ENCODE data around the gene BBX.
"Not testable (repeated sequence)": the region's sequence is repeated elsewhere in the genome, so short reads cannot be mapped to it uniquely, and the experiment has no call there.

Gene BBX

GRCh38 chr3:107685383-107685782, 162.6 kb downstream of the BBX start:
- no peak for DNase-seq (ENCODE audit: low read depth)

DNA sequence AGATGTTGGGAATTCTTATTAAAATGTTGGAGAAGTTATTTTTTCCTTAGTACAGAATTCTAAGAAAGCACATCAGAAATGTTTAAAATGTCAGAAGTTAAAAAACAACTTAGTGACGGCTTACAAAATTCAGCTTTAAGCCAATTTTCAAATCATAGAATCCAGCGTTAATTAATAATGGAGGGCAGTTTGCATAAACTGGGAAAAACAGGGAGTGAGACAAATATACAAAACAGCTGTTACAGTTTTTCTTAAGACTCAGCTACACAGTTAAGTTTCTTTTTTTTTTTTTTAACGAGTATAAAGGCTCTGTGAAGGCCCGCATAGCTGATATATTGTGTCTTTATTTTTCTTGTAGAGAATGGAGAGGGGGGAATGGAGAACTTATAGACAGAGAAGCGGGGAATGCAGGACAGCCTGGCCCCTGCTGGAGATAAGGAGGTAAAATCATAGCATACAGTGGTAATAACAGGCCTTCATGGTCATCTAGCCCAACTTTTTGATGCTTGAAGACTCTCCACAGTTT, 164.4 kb downstream of the BBX start:
- DNase-seq (ENCODE audit: low read depth): no peak

- no peak for DNase-seq (ENCODE audit: low read depth)
Observed at GRCh38 chr3:107689355-107689754, 166.6 kb downstream of the BBX start.

GRCh38 chr3:107690522-107691138, 167.9 kb downstream of the BBX start:
- no peak for DNase-seq (ENCODE audit: low read depth)

- DNase-seq (ENCODE audit: low read depth): not testable (repeated sequence)
Observed at GRCh38 chr3:107691984-107692383, 169.2 kb downstream of the BBX start.

DNA sequence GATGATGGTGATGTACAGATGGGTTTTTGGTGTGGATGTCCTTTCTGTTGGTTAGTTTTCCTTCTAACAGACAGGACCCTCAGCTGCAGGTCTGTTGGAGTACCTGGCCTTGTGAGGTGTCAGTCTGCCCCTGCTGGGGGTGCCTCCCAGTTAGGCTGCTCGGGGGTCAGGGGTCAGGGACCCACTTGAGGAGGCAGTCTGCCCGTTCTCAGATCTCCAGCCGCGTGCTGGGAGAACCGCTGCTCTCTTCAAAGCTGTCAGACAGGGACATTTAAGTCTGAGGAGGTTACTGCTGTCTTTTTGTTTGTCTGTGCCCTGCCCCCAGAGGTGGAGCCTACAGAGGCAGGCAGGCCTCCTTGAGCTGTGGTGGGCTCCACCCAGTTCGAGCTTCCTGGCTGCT, 174.6 kb downstream of the BBX start:
- DNase-seq (ENCODE audit: low read depth): not testable (repeated sequence)

- DNase-seq (ENCODE audit: low read depth): not testable (repeated sequence)
Observed at GRCh38 chr3:107697855-107698254, 175.1 kb downstream of the BBX start.

GRCh38 chr3:107699682-107700081, 176.9 kb downstream of the BBX start:
- DNase-seq (ENCODE audit: low read depth): no peak

DNA sequence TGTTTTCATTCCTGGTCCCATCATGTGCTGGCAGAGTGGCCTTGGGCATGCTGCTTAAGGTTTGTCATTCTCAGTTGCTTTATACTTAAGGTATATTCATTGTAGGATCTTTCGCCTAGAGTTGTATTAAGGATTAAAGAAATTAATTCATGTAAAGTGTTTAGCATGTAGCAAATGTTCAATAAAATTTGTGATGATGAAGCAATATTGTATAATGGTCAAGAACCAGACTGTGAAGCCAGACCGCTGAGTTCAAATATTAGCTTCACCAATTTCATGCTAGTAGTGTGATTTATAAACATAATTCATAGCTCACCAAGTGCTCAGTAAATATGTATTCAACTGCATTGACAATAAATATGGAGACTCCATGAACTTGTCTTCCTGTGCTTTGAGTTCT, 178.5 kb downstream of the BBX start:
- DNase-seq (ENCODE audit: low read depth): no peak

DNA sequence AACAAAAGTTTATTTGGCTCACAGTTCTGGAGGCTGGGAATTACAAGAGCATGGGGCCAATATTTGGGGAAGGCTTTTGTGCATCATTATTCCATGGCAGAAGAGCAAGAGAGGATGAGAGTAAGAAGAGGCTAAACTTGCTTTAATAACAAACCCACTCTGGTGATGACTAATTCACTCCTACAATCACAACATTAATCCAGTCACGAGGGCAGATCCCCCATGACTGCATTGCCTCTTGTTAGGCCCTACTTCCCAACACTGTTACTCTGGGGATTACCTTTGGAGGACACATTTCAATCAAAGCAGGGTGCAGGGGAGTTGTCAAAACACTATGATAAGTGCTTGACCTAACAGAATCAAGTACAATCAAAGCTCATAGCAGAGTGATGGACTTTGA, 181.7 kb downstream of the BBX start:
- no peak for DNase-seq (ENCODE audit: low read depth)

DNA sequence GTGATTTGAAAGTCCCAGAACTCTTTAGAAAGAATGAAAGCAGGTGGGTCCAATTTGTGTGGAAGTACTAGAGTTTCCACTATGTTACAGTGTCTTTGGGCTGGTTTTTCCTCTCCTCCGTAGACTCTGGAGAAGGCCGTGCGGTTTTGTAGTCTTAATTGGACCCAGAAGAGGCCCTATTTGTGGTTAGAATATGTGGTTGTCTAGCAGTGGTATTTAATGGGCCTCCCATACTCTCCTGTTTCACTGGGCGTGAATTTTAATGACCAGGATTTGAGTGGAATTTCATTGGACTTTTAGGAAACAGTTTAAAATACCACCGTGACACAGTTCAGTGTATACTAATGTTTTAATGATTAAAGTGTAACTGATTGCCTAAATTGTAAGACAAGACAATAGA, 182.3 kb downstream of the BBX start:
- no peak for DNase-seq (ENCODE audit: low read depth)

DNA sequence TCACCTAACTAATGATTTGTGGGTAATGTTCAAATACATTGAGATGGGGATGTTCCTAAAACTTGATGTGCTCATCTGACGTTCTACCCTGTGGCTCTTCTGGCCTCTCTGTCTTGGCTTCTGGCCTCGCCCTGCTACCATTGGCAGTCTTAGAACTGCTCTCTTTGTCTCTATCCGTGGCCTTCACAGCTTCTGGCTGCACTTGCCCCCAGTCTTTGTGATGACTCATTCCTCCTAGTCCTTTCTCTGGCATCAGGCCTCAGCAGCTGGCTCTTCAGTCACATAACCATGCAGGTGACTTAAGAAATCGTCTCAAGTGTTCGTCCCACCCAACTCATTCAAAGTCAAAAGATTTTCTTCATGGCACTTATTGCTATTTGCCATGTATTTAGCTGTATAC, 188.1 kb downstream of the BBX start:
- DNase-seq (ENCODE audit: low read depth): no peak

GRCh38 chr3:107716734-107717133, 194.0 kb downstream of the BBX start:
- DNase-seq (ENCODE audit: low read depth): no peak

DNA sequence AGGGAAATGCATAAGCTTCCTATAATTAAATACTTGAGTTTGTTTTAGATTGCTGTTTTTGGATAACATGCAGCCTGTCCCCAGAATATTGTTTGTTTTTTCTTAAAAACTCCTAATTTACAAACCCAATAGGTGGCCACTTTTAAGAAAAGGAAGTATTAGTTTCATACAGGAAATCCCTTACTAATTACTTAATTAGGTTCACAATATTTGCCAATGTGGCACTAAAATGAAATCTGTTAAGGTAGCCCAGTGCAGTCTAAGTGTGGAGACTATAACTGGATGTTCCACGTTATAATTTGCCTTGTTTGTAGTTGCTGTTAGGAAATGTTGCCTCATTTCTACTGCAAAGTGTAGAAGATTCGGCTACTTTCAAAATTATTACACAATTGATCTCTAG, 195.8 kb downstream of the BBX start:
- no peak for DNase-seq (ENCODE audit: low read depth)

DNA sequence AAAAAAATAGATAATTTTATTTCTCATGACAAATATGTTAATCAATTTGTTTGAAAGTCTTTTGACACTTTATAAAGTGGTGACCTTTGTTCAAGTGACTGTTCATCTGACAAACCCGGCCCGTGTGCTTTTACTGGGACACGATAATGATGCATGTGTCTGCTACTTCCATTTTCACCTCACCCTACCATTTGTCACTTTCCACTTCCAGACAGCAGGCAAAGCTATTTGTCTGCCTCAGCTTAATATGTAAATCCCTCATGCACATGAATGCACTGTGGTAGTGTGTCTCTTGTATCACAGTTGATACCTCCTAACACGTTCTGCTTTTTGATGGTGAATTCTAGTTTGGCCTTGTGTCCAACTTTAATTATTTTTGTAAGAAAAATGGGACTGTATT, 204.3 kb downstream of the BBX start:
- no peak for DNase-seq (ENCODE audit: low read depth)

- no peak for DNase-seq (ENCODE audit: low read depth)
Observed at GRCh38 chr3:107729686-107730085, 206.9 kb downstream of the BBX start.

DNA sequence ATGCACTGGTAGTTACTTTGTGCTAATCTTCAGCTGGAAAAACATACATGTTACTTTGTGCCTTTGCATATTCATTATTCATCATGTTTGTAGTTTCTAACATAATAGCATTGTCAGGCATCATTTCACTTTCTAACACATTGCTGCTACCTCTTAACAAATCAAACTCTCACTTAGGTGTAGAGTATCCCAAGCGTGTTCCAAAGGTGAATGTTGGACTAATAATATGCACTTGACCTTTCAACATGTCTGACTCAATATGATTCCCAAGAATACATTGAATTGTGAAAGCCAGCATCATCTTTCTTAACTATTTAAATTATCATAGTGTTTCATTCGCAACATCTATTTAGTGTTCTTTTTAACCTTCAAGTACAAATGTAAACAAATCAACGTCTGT, 211.6 kb downstream of the BBX start:
- no peak for DNase-seq (ENCODE audit: low read depth)

DNA sequence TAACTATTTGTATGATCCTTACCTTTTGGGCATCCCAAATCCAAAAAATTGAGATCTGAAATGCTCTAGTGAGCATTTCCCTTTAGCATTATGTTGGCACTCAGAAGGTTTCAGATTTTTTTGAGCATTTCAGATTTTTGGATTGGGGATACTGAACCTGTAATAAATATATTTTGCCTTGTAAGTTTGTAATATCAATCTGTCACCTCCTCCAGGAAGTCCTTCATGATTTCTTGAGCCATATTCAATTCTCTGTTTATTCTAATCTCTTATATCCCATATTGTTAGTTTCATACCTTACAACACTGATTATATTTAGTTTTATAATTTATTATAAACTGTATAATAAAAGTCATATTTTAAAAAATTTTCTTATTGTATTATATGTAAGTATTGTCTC, 215.2 kb downstream of the BBX start:
- DNase-seq (ENCODE audit: low read depth): no peak

DNA sequence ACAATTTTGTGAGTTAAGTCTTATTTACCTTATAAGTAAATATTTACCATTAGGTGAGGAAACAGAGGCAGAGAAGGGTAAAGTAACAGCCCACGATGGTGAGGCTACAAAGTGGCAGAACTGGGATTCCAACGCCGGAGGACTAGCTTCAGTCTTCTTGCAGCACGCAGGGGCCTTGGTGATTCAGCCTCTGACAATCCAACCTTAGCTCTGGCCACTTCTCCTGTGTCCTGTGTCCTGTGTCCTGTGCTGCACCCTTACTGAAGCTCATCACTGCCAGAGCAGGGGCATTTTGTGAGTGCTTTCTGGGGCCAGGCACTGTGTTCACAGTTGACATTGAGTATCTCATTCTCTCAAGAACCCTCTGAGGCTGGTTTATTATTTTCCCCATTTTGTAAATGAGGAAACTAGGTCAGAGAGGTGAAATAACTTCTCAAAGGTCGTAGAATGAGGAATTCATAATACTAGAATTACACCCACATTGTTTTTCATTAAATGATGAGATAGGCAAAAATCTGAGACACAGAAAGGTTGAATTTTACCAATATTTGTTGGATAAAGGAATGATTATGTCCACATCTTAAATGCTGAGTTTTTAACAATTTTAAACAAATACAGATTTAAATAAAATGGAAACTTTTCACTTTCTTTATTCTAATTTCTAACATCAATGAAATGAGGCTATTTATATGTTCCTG, 215.9 kb downstream of the BBX start:
- DNase-seq (ENCODE audit: low read depth): no peak

DNA sequence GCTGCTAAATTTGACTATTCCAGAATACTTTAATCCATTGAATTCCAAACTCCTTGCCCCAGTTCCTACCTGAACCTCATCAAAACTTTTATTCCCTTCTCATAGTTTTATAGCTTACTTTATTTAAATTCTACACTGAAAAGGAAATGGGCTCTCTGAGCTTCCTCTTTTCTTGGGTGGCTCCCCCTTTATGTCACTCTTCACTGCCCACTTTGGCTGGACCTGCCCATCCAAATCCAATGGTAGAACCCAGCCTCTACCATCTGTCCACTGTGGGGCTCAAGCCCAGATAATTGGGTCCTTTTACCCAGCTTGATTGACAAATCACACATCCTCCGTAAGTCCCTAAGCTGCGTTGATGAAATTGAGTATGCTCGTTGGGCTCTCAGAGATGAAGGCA, 216.5 kb downstream of the BBX start:
- no peak for DNase-seq (ENCODE audit: low read depth)

- no peak for DNase-seq (ENCODE audit: low read depth)
Observed at GRCh38 chr3:107740992-107741896, 218.5 kb downstream of the BBX start.

DNA sequence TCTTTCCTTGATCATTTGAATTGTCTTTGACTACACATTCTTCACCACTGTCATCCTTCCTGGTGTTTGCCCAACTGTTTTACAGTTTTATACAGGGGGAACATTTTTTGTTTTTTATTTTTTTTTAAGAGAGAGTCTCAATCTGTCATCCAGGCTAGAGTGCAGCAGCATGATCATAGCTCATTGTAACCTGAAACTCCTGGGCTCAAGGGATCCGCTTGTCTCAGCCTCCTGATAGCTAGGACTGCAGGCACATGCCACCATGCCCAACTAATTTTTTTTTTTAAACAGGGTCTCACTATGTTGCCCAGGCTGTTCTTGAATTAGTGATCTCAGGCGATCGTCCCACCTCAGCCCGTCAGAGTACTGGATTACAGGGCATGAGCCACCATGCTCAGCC, 222.6 kb downstream of the BBX start:
- DNase-seq (ENCODE audit: low read depth): no peak

All from T follicular helper cell (primary cell).